ENCODE results near the gene DCDC2C. TPM values are rescaled to one million over a fixed set of nuclear protein-coding genes. Genes with fewer than 3 reads are reported as not detected.

The DCDC2C gene
- total and polyA plus RNA-seq, 9 of the 15 experiments (the other 6 are each of a cell fraction or from before 2014, with no cell fraction given): not detected

- TF ChIP-seq ZNF609 (CRISPR knock-in tag; IDR thresholded peaks at IDR 0.05; ENCODE audit: borderline replicate concordance): no peak
- no peak for TF ChIP-seq PHB (CRISPR knock-in tag; IDR thresholded peaks at IDR 0.05)
- TF ChIP-seq ZNF512 (tag; IDR thresholded peaks at IDR 0.05): no peak
- no peak for TF ChIP-seq TFAP4 (CRISPR knock-in tag; IDR thresholded peaks at IDR 0.05; ENCODE audit: borderline replicate concordance)
- TF ChIP-seq STAT6 (CRISPR knock-in tag; IDR thresholded peaks at IDR 0.05): no peak
- TF ChIP-seq THRA (IDR thresholded peaks at IDR 0.05): no peak
Observed at GRCh38 chr2:3768960-3769765, 65.8 kb downstream of the DCDC2C start (continued).
